Ovary (tissue), 9 donors: Measurements from ENCODE around the gene RYK. TPM values are rescaled to one million over a fixed set of nuclear protein-coding genes. Genes with fewer than 3 reads are reported as not detected.

Experiments used
- DNase-seq, 5 donors: peaks; one replicate each; pipeline ENCODE4 v3.0.0-alpha.2; 2019 to 2020
- H3K27ac ChIP-seq, 2 donors: fragments of 200-600 bp; one replicate each; pipeline versions ENCODE4 v1.5.1 to v1.8.0; 2019 to 2022
- H3K27me3 ChIP-seq: fragments of 200-600 bp; one replicate; pipeline ENCODE4 v1.8.0; 2022
- H3K36me3 ChIP-seq: fragments of 200-600 bp; sonication (generic); one replicate; pipeline ENCODE4 v1.5.1; 2019
- H3K4me1 ChIP-seq: one replicate; pipeline ENCODE4 v1.8.1; 2013; ENCODE audit warnings: mild to moderate bottlenecking, moderate library complexity; ENCODE audit not compliant: insufficient read depth
- H3K4me3 ChIP-seq: fragments of 200-600 bp; sonication (generic); one replicate; pipeline ENCODE4 v1.5.1; 2017
- H3K9me3 ChIP-seq, 2 donors: fragments of 200-600 bp in 1 of 2; sonication (generic) in 1 of 2; one replicate each; pipeline versions ENCODE4 v1.5.1 to v1.8.1; 2013 to 2019; ENCODE audit warnings: mild to moderate bottlenecking in 1 of 2, moderate library complexity in 1 of 2
- CTCF ChIP-seq, 3 donors: fragments of 450-650 bp in 2 of 3; fragments of 200-600 bp in 1 of 3; IDR thresholded peaks; one replicate each; pipeline versions ENCODE4 v1.5.1 to v1.8.0; 2016 to 2022; ENCODE audit warnings: antibody characterized with exemption in 3 of 3, mild to moderate bottlenecking in 1 of 3
- EP300 ChIP-seq: sonication (generic); formaldehyde crosslinking; IDR thresholded peaks from one replicate; pipeline ENCODE4 v1.6.1; 2017; ENCODE audit warnings: antibody characterized with exemption
- POLR2A ChIP-seq: fragments of 450-650 bp; IDR thresholded peaks from one replicate; pipeline ENCODE4 v1.6.1; 2017; ENCODE audit warnings: antibody characterized with exemption, mild to moderate bottlenecking, moderate library complexity
- WGBS, 3 donors: extraction: QIAGEN DNeasy Blood & Tissue Kit in 1 of 3; methylation state at CpG; one replicate each; pipeline versions ENCODE4 v1.1.5 to v1.1.7; 2013 to 2017; 5-methylcytosine and 5-hydroxymethylcytosine counted together
- intact Hi-C, 4 donors: fragments of 100-400 bp; cut with DNase I; formaldehyde crosslinking; loops; one replicate each; pipeline versions ENCODE4 v1.11.0 to v1.15.1; 2022 to 2023
- polyA plus RNA-seq, 2 donors: library from polyadenylated mRNA; stranded (reverse); fragments of 200-250 nt in 1 of 2; fragments of 350-450 nt in 1 of 2; fragmentation: Illumina TruSeq in 1 of 2; extraction: RNeasy Lipid Tissue Mini Kit (QIAGEN cat#74804) in 1 of 2; gene quantifications; one replicate each; pipeline ENCODE4 v1.2.3, GENCODE V29; 2013 to 2014
- total RNA-seq, 7 donors: library from RNA; depleted of rRNA in 2 of 7; stranded (reverse); fragments of >200 nt in 2 of 7; fragmentation: NEBNext Ultra II Directional in 3 of 7; extraction: Animal tissue kit (Norgen Biotek cat#: 25700) in 3 of 7; gene quantifications; one replicate each; pipeline versions ENCODE4 v1.1.0 to v1.2.4, GENCODE V29; 2016 to 2023
- donor health status: DM: no; HTN: no; CAD: no; lungs with moderate emphysema.
- donor health status: DM: no; HTN: no; CAD: no.
- donor health status: Bipolar disorder and iron deficiency.
- donor health status: DM: yes; HTN: yes; CAD: no.
- donor health status: DM: no; HTN: no; CAD: no.
- donor health status: DM: yes; HTN: yes; CAD: no.

Gene RYK
- total and polyA plus RNA-seq, 9 donors: 78.1 to 171 (median 120) TPM

DNA sequence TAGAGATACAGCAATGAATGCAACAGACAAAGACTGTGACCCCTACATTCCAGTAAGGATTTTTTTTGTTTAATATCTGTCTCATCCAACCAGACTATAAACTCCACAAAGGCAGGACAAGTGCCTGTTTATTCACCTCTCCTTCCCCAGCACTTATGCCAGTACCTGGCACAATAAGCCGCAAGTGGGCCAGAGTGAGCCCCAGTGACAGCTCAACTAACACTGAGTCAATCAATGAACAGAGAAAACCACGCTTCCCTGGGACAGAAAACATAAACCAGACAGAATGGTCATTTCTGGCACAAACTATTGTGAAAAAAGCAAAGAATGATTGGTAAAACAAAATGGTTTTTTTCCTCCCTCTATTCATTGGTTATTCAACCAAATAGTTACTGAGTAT is 52.2 kb downstream of the RYK start:
- Histone ChIP-seq H3K4me3 (no peak overlapping the region), H3K36me3 (no peaks in the 10 kb centered on the region), H3K9me3 (no peaks in the 10 kb centered on the region), H3K27ac (no peak overlapping the region), H3K4me1 (no peaks in the 10 kb centered on the region), H3K27me3 (no peaks in the 10 kb centered on the region)
- intact Hi-C loops: loop anchor here in 1 of 4 donors (10.0 kb wide), 2 partner anchors 266 to 384 kb away; no protein-coding TSS in a partner anchor
- 92 to 97% (median 96%) methylated on average over 2 of the region's 2 CpGs for WGBS, 3 donors
- TF ChIP-seq CTCF (IDR thresholded peaks at IDR 0.05) (no peak), EP300 (no peak), POLR2A (no peak)
- no peak for DNase-seq

DNA sequence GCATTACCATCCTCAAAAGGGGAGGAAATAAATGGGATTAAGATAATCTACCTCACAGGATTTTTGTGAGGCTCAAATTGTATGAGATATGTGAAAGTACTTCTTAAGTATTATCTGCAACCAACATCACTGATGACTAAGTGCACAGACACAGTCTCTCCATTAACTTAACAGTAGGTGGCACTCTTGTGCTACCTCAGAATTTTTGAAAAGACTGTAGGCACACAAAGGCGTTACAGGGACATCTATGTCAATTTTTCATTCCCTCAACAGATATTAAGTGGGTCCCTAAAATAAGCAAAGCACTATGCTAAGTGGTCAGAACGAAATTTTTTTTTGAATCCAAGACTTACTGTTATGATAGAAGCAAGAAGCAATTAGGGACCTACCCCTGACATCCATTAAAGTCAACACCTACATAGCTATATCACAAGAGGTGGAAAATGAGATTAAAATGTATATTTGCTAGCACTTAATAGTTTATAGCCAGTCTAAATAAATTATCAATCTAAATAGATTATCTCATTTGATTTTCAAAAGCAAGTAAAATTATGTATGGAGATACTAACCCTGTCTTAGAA is 52.9 kb downstream of the RYK start:
- intact Hi-C loops: loop anchor here in 1 of 4 donors (10.0 kb wide), 2 partner anchors 267 to 383 kb away; no protein-coding TSS in a partner anchor
- no peaks in the 10 kb centered on the region for H3K9me3 ChIP-seq
- no peak for DNase-seq
- H3K27me3 ChIP-seq: no peaks in the 10 kb centered on the region
- no peak overlapping the region for H3K4me3 ChIP-seq
- H3K4me1 ChIP-seq: no peaks in the 10 kb centered on the region
- 10 to 19% (median 11%) methylated on average over 2 of the region's 2 CpGs for WGBS, 3 donors
- no peak overlapping the region for H3K27ac ChIP-seq
- H3K36me3 ChIP-seq: no peaks in the 10 kb centered on the region
- TF ChIP-seq EP300 (no peak), CTCF (IDR thresholded peaks at IDR 0.05) (peak; percentile 42 to 73 (median 70)), POLR2A (no peak)

DNA sequence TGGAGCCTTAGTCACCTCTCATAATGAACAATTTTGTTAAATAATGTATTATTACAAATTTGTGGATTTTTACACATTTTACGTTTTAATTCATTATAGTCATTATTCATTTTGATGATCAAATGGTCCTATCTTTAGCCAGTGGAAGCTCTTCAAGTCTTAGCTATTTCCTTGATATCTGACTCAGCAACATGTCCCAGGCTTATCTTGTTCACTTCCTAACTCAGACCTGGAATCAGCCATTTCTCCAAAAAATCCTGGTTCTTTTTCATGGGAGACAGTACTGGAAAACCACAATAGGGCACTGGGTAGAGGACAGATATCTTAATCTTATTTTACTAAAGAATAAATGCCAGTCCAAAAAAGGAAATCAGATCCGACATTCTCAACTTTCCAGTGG is 56.4 kb downstream of the RYK start:
- WGBS, 3 donors: 73 to 84% (median 83%) methylated on average over 2 of the region's 2 CpGs
- Histone ChIP-seq H3K36me3 (no peaks in the 10 kb centered on the region), H3K4me3 (no peak overlapping the region), H3K9me3 (no peaks in the 10 kb centered on the region), H3K4me1 (no peaks in the 10 kb centered on the region), H3K27me3 (no peaks in the 10 kb centered on the region), H3K27ac (no peak overlapping the region)
- TF ChIP-seq POLR2A: no peak
- TF ChIP-seq CTCF (IDR thresholded peaks at IDR 0.05): no peak
- TF ChIP-seq EP300: no peak
- intact Hi-C loops: loop anchor here in 1 of 4 donors (10.0 kb wide), 2 partner anchors 271 to 379 kb away; no protein-coding TSS in a partner anchor
- DNase-seq: no peak

- Histone ChIP-seq H3K4me1 (no peaks in the 10 kb centered on the region), H3K36me3 (no peaks in the 10 kb centered on the region), H3K4me3 (no peak overlapping the region), H3K27ac (no peak overlapping the region), H3K27me3 (no peaks in the 10 kb centered on the region), H3K9me3 (no peaks in the 10 kb centered on the region)
- TF ChIP-seq CTCF (IDR thresholded peaks at IDR 0.05): no peak
- TF ChIP-seq POLR2A: no peak
- TF ChIP-seq EP300: no peak
- intact Hi-C loops: loop anchor here in 1 of 4 donors (10.0 kb wide), 2 partner anchors 275 to 375 kb away; no protein-coding TSS in a partner anchor
- WGBS, 3 donors: 91 to 94% (median 93%) methylated on average over 3 of the region's 3 CpGs
- no peak for DNase-seq
Measured at GRCh38 chr3:134190250-134190649, 60.4 kb downstream of the RYK start.
